BJ (cell line): ENCODE results near the gene UBE3D. TPM values are rescaled to one million over a fixed set of nuclear protein-coding genes. Genes with fewer than 3 reads are reported as not detected.
"Not testable (repeated sequence)": the region's sequence is repeated elsewhere in the genome, so short reads cannot be mapped to it uniquely, and the experiment has no call there.

Experiments
- CTCF ChIA-PET: fragments of 350-600 bp; formaldehyde crosslinking; extraction: SDS; loops from one replicate; lab custom pipeline; 2021; ENCODE audit warnings: antibody characterized with exemption, inconsistent platforms; lab: Yijun Ruan, JAX
- POLR2A ChIA-PET: fragments of 300-600 bp; sonication (Branson Sonifier 250); formaldehyde crosslinking; extraction: SDS; loops from one replicate; lab custom pipeline; 2021; ENCODE audit warnings: antibody characterized with exemption; lab: Charles Lee
- DNase-seq: peaks from one replicate; pipeline ENCODE4 v3.0.0-alpha.2; 2011; ENCODE audit warnings: low read depth
- H3K27me3 ChIP-seq: 2 replicates; pipeline ENCODE4 v1.6.0; 2011; ENCODE audit warnings: low read length; ENCODE audit not compliant: control insufficient read depth, insufficient read depth
- H3K36me3 ChIP-seq: 2 replicates; pipeline ENCODE4 v1.5.1; 2011; ENCODE audit warnings: low read length; ENCODE audit not compliant: control insufficient read depth, insufficient read depth
- H3K4me3 ChIP-seq: 2 replicates; pipeline ENCODE4 v1.5.1; 2011; ENCODE audit warnings: low read depth, mild to moderate bottlenecking, control low read depth, low read length
- CTCF ChIP-seq: IDR thresholded peaks from 2 replicates; pipeline ENCODE4 v1.5.1; 2011; ENCODE audit warnings: low read depth, mild to moderate bottlenecking, control low read depth, inconsistent platforms, low read length, moderate library complexity; ENCODE audit not compliant: insufficient read depth
- polyA plus RNA-seq: library from polyadenylated mRNA; depleted of rRNA; stranded (reverse); fragments of >200 nt; gene quantifications from 2 replicates; pipeline ENCODE4 v1.2.3, GENCODE V29; 2011

The UBE3D gene
- polyA plus RNA-seq, 1 experiment: 2.1 TPM

- TF ChIP-seq CTCF: no peak
- Histone ChIP-seq H3K36me3 (no peaks in the 10 kb centered on the region), H3K4me3 (no peak overlapping the region), H3K27me3 (no peaks in the 10 kb centered on the region)
- ChIA-PET POLR2A (no interaction called here), CTCF (no interaction called here)
- no peak for DNase-seq
These were observed 160.8 kb downstream of the UBE3D start for GRCh38 chr6:82904860-82905259.

- no peak for DNase-seq
- Histone ChIP-seq H3K27me3 (no peaks in the 10 kb centered on the region), H3K36me3 (no peaks in the 10 kb centered on the region), H3K4me3 (no peak overlapping the region)
- POLR2A ChIA-PET: no interaction called here
- no peak for TF ChIP-seq CTCF
- CTCF ChIA-PET: no interaction called here
These were observed 161.4 kb downstream of the UBE3D start for GRCh38 chr6:82904257-82904656.

GRCh38 chr6:82902290-82902689 lies 163.4 kb downstream of the UBE3D start:
- H3K36me3 ChIP-seq: no peaks in the 10 kb centered on the region
- ChIA-PET POLR2A (no interaction called here), CTCF (interaction anchor here (0.6 to 1.4 kb wide), 2 partner anchors 34 to 155 kb away, joined by 4 to 6 read pairs; no protein-coding TSS in a partner anchor)
- no peak overlapping the region for H3K4me3 ChIP-seq
- H3K27me3 ChIP-seq: no peaks in the 10 kb centered on the region
- TF ChIP-seq CTCF: no peak
- no peak for DNase-seq

- ChIA-PET CTCF (interaction anchor here (1.0 kb wide), 1 partner anchor 11 kb away, joined by 3 read pairs; no protein-coding TSS in a partner anchor), POLR2A (no interaction called here)
- no peak overlapping the region for H3K4me3 ChIP-seq
- TF ChIP-seq CTCF: no peak
- no peak for DNase-seq
- no peaks in the 10 kb centered on the region for H3K36me3 ChIP-seq
- H3K27me3 ChIP-seq: no peaks in the 10 kb centered on the region
These were observed 170.9 kb downstream of the UBE3D start for GRCh38 chr6:82894653-82895259.

- POLR2A ChIA-PET: no interaction called here
- no peak for DNase-seq
- TF ChIP-seq CTCF: no peak
- no peaks in the 10 kb centered on the region for H3K36me3 ChIP-seq
- no peaks in the 10 kb centered on the region for H3K27me3 ChIP-seq
- H3K4me3 ChIP-seq: no peak overlapping the region
- CTCF ChIA-PET: interaction anchor here (0.6 to 1.0 kb wide), 2 partner anchors 9 to 12 kb away, joined by 3 read pairs; no protein-coding TSS in a partner anchor
These were observed 171.6 kb downstream of the UBE3D start for GRCh38 chr6:82893889-82894652.

- H3K27me3 ChIP-seq, POLR2A ChIA-PET, CTCF ChIA-PET, DNase-seq, H3K36me3 ChIP-seq, H3K4me3 ChIP-seq: not testable (repeated sequence)
These were observed 174.1 kb downstream of the UBE3D start for GRCh38 chr6:82891503-82891902.
